Measurements from ENCODE around the gene KREMEN2. TPM values are rescaled to one million over a fixed set of nuclear protein-coding genes. Genes with fewer than 3 reads are reported as not detected.

KREMEN2 gene
- total and polyA plus RNA-seq, 9 of the 15 experiments (the other 6 are each of a cell fraction or from before 2014, with no cell fraction given), result 0.04 to 7.7 (median 1.5) TPM; not detected in 1

- TF ChIP-seq, protein P1, sequence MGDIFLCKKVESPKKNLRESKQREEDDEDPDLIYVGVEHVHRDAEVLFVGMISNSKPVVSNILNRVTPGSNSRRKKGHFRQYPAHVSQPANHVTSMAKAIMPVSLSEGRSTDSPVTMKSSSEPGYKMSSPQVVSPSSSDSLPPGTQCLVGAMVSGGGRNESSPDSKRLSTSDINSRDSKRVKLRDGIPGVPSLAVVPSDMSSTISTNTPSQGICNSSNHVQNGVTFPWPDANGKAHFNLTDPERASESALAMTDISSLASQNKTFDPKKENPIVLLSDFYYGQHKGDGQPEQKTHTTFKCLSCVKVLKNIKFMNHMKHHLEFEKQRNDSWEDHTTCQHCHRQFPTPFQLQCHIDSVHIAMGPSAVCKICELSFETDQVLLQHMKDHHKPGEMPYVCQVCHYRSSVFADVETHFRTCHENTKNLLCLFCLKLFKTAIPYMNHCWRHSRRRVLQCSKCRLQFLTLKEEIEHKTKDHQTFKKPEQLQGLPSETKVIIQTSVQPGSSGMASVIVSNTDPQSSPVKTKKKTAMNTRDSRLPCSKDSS (IDR thresholded peaks at IDR 0.05; ENCODE audit: low read depth, partially characterized antibody), result no peak
- TF ChIP-seq, protein P2, sequence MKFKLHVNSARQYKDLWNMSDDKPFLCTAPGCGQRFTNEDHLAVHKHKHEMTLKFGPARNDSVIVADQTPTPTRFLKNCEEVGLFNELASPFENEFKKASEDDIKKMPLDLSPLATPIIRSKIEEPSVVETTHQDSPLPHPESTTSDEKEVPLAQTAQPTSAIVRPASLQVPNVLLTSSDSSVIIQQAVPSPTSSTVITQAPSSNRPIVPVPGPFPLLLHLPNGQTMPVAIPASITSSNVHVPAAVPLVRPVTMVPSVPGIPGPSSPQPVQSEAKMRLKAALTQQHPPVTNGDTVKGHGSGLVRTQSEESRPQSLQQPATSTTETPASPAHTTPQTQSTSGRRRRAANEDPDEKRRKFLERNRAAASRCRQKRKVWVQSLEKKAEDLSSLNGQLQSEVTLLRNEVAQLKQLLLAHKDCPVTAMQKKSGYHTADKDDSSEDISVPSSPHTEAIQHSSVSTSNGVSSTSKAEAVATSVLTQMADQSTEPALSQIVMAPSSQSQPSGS (CRISPR knock-in tag; IDR thresholded peaks at IDR 0.05), result no peak
- TF ChIP-seq ZEB2 (IDR thresholded peaks at IDR 0.05), result no peak
- no peak for TF ChIP-seq ELF2 (CRISPR knock-in tag; IDR thresholded peaks at IDR 0.05)
Measured at GRCh38 chr16:2992383-2993081, 28.5 kb downstream of the KREMEN2 start (continued).

- FAIRE-seq, result no peak
- peaks cover 0 to 27% of the 10 kb centered on the region in 2 experiments; a peak in 2 of 5 replicates for H3K4me1 ChIP-seq (replicated peaks in 1 of 2; ENCODE audit: control insufficient read depth in 2 of 2, insufficient read depth in 2 of 2, low read length in 2 of 2)
- no peak for DNase-seq (ENCODE audit: extremely low read depth in 1 of 4, low spot score in 3 of 4)
- H3K4me3 ChIP-seq, result no peak overlapping the region
- in situ Hi-C loops (cut with MboI) (no loop called here), intact Hi-C loops (cut with micrococcal nuclease) (no loop called here)
- H3K9me1 ChIP-seq (ENCODE audit: control insufficient read depth, insufficient read depth, low read length), result no peaks in the 10 kb centered on the region
- POLR2A ChIA-PET, result interaction anchor here (1.0 kb wide), 2 partner anchors 13 to 28 kb away, joined by 3 to 5 read pairs; no protein-coding TSS in a partner anchor
- H3K27ac ChIP-seq (ENCODE audit: extremely low read depth, low read depth, low read length), result no peak overlapping the region
- H3K9me3 ChIP-seq (replicated peaks; ENCODE audit: control insufficient read depth, insufficient read depth, low read depth, low read length), result no peaks in the 10 kb centered on the region
- H3K36me3 ChIP-seq (ENCODE audit: control insufficient read depth, insufficient read depth, low read length), result no peaks in the 10 kb centered on the region
- CTCF ChIA-PET (ENCODE audit: low intra/inter-chr PET ratio), result no interaction called here
- no TSS peak for BruUV-seq (replicated peaks)
- 67% methylated on average over 13 of the region's 13 CpGs for WGBS (ENCODE audit: insufficient coverage, low coverage, missing lambda C conversion rate)
- no peak for ATAC-seq
- H3K27me3 ChIP-seq (ENCODE audit: control insufficient read depth in 2 of 2, insufficient read depth in 2 of 2, low read length in 2 of 2), result no peaks in the 10 kb centered on the region
- no peak overlapping the region for H3K4me2 ChIP-seq (ENCODE audit: insufficient read depth, low read length)
- H4K20me1 ChIP-seq (replicated peaks; ENCODE audit: control insufficient read depth, insufficient read depth, low read length), result no peaks in the 10 kb centered on the region
- no peaks in the 10 kb centered on the region for H3K79me2 ChIP-seq (ENCODE audit: control insufficient read depth, insufficient read depth, low read length)
- H2AFZ ChIP-seq (ENCODE audit: low read depth, low read length), result no peak overlapping the region
- TF ChIP-seq, protein P3, sequence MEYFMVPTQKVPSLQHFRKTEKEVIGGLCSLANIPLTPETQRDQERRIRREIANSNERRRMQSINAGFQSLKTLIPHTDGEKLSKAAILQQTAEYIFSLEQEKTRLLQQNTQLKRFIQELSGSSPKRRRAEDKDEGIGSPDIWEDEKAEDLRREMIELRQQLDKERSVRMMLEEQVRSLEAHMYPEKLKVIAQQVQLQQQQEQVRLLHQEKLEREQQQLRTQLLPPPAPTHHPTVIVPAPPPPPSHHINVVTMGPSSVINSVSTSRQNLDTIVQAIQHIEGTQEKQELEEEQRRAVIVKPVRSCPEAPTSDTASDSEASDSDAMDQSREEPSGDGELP (CRISPR knock-in tag; IDR thresholded peaks at IDR 0.05; ENCODE audit: borderline replicate concordance), result no peak
- TF ChIP-seq ARHGAP35 (IDR thresholded peaks at IDR 0.05; ENCODE audit: partially characterized antibody), result no peak
- no peak for TF ChIP-seq CBFB (CRISPR knock-in tag; IDR thresholded peaks at IDR 0.05)
- no peak for TF ChIP-seq STAG1 (CRISPR knock-in tag; IDR thresholded peaks at IDR 0.05; ENCODE audit: borderline replicate concordance)
- TF ChIP-seq ZNF584 (CRISPR knock-in tag; IDR thresholded peaks at IDR 0.05; ENCODE audit: low read depth), result no peak
- TF ChIP-seq RAD21 (CRISPR knock-in tag; conservative IDR thresholded peaks at IDR 0.05 in 1 of 2, IDR thresholded peaks at IDR 0.05 in 1 of 2), result no peak
- TF ChIP-seq MED1 (CRISPR knock-in tag; IDR thresholded peaks at IDR 0.05; ENCODE audit: borderline replicate concordance), result no peak
- no peak for TF ChIP-seq JUNB (CRISPR knock-in tag; conservative IDR thresholded peaks at IDR 0.05)
- no peak for TF ChIP-seq ELF4 (CRISPR knock-in tag; IDR thresholded peaks at IDR 0.05)
- no peak for TF ChIP-seq POU5F1 (IDR thresholded peaks at IDR 0.05; ENCODE audit: borderline replicate concordance, low read depth, low read length, partially characterized antibody)
- TF ChIP-seq ELF1 (tag; IDR thresholded peaks at IDR 0.05), result no peak
- H3K9ac ChIP-seq (ENCODE audit: insufficient read depth in 1 of 2, low read depth in 2 of 2, low read length in 2 of 2), result peak overlapping the region in 1 of 2 experiments; percentile 75; a peak in 2 of 4 replicates
Measured at GRCh38 chr16:2996298-2996697, 32.2 kb downstream of the KREMEN2 start.

Measured in K562 (cell line).